UCSD-AML1 (cell line): ENCODE results near the gene PHKB.

ENCODE experiments used
- DNase-seq: peaks from one replicate; lab custom pipeline; 2025; ENCODE audit not compliant: unreplicated experiment; lab: John Stamatoyannopoulos, UW

PHKB gene

GRCh38 chr16:47724115-47724785 is 263.1 kb downstream of the PHKB start:
- DNase-seq = no peak

GRCh38 chr16:47725188-47725695 is 264.1 kb downstream of the PHKB start:
- DNase-seq = no peak

GRCh38 chr16:47726031-47726675 is 265.0 kb downstream of the PHKB start:
- DNase-seq = no peak

- no peak for DNase-seq
Observed at GRCh38 chr16:47727131-47727530, 266.0 kb downstream of the PHKB start.

GRCh38 chr16:47728205-47728604 is 267.1 kb downstream of the PHKB start:
- DNase-seq = no peak

- no peak for DNase-seq
Observed at GRCh38 chr16:47729701-47730100, 268.6 kb downstream of the PHKB start.

- no peak for DNase-seq
Observed at GRCh38 chr16:47731252-47731651, 270.1 kb downstream of the PHKB start.

- no peak for DNase-seq
Observed at GRCh38 chr16:47732122-47732521, 271.0 kb downstream of the PHKB start.

GRCh38 chr16:47732523-47733111 is 271.5 kb downstream of the PHKB start:
- DNase-seq = no peak

GRCh38 chr16:47734081-47734857 is 273.1 kb downstream of the PHKB start:
- no peak for DNase-seq

- DNase-seq = no peak
Observed at GRCh38 chr16:47734987-47735594, 274.0 kb downstream of the PHKB start.

GRCh38 chr16:47750371-47750770 is 289.2 kb downstream of the PHKB start:
- DNase-seq = no peak
